Measurements from ENCODE around the gene SIGLEC11.

GRCh38 chr19:49997709-49998108, 36.7 kb upstream of the SIGLEC11 start:
- TF ChIP-seq ZNF677 (tag by site-specific recombination; IDR thresholded peaks at IDR 0.05) (no peak), GLI2 (tag by site-specific recombination; IDR thresholded peaks at IDR 0.05; ENCODE audit: borderline replicate concordance, low read depth) (no peak), CTCF (tag by site-specific recombination; IDR thresholded peaks at IDR 0.05) (no peak), ZNF529 (tag by site-specific recombination; IDR thresholded peaks at IDR 0.05; ENCODE audit: insufficient replicate concordance) (no peak), ZBTB1 (tag by site-specific recombination; IDR thresholded peaks at IDR 0.05) (no peak), YY1 (tag by site-specific recombination; IDR thresholded peaks at IDR 0.05) (no peak), ZNF362 (tag by site-specific recombination; IDR thresholded peaks at IDR 0.05) (no peak), ZFP41 (tag by site-specific recombination; IDR thresholded peaks at IDR 0.05; ENCODE audit: borderline replicate concordance) (no peak), PRDM10 (tag by site-specific recombination; IDR thresholded peaks at IDR 0.05) (no peak), ZNF501 (tag by site-specific recombination; IDR thresholded peaks at IDR 0.05) (no peak), REST (tag by site-specific recombination; IDR thresholded peaks at IDR 0.05) (no peak)

Data from HEK293 (cell line).